ENCODE results near the gene TRMT2B. TPM values are rescaled to one million over a fixed set of nuclear protein-coding genes. Genes with fewer than 3 reads are reported as not detected.

Gene TRMT2B
- total RNA-seq, 1 experiment from 2014 or later: 13.7 TPM

GRCh38 chrX:101062176-101062575, 10.3 kb upstream of the TRMT2B start:
- Histone ChIP-seq H3K79me2 (ENCODE audit: insufficient read depth, low read length) (no peaks in the 10 kb centered on the region), H3K9me3 (ENCODE audit: control insufficient read depth, low read depth, low read length) (peaks cover 8% of the 10 kb centered on the region), H2BK20ac (ENCODE audit: low read depth, low read length, poor library complexity, severe bottlenecking) (no peak overlapping the region), H2BK12ac (ENCODE audit: insufficient read length, low read depth, low read length) (no peak overlapping the region), H2AK5ac (ENCODE audit: insufficient read length, low read length) (no peak overlapping the region), H3K14ac (ENCODE audit: insufficient read depth, low read length) (no peak overlapping the region), H3K23me2 (ENCODE audit: insufficient read length, low read depth, low read length, poor library complexity, severe bottlenecking) (no peaks in the 10 kb centered on the region), H3K18ac (ENCODE audit: insufficient read length, low read depth, low read length) (no peak overlapping the region), H3K79me1 (ENCODE audit: insufficient read depth, low read depth, low read length, poor library complexity, severe bottlenecking) (no peaks in the 10 kb centered on the region), H4K91ac (ENCODE audit: insufficient read length, low read depth, low read length) (no peak overlapping the region), H3K27ac (ENCODE audit: insufficient read length, low read depth, low read length) (no peak overlapping the region), H3T11ph (ENCODE audit: low read length) (no peak overlapping the region), H3K27me3 (ENCODE audit: insufficient read depth, low read length) (no peaks in the 10 kb centered on the region), H3K4me1 (ENCODE audit: insufficient read depth, low read length) (no peaks in the 10 kb centered on the region), H4K20me1 (ENCODE audit: control insufficient read depth, insufficient read depth, insufficient read length) (no peaks in the 10 kb centered on the region), H2AFZ (ENCODE audit: low read length) (no peak overlapping the region), H3K4ac (ENCODE audit: low read depth, low read length) (no peak overlapping the region), H3K56ac (ENCODE audit: insufficient read length, low read depth, low read length) (no peak overlapping the region), H3K9ac (ENCODE audit: extremely low read depth, insufficient read length, low read length) (no peak overlapping the region), H2BK120ac (ENCODE audit: low read depth, low read length, poor library complexity, severe bottlenecking) (no peak overlapping the region), H4K5ac (ENCODE audit: insufficient read length, low read depth, low read length) (no peak overlapping the region), H4K8ac (replicated peaks; ENCODE audit: insufficient read length, low read depth, low read length) (no peak overlapping the region), H2BK15ac (ENCODE audit: low read depth, low read length) (no peak overlapping the region), H3K4me2 (ENCODE audit: insufficient read depth, insufficient read length, low read length) (no peak overlapping the region), H3K23ac (ENCODE audit: insufficient read length, low read depth, low read length) (no peak overlapping the region), H2BK5ac (ENCODE audit: insufficient read length, low read length) (no peak overlapping the region)
- Mint-ChIP-seq H3K27me3 (ENCODE audit: low read depth) (peaks cover 2% of the 10 kb centered on the region; the same call in 1 of the 2 replicates), H3K4me1 (peaks cover 5 to 7% of the 10 kb centered on the region in 2 experiments; a peak in 2 of 4 replicates), H3K4me3 (no peak overlapping the region), H3K36me3 (ENCODE audit: insufficient read depth in 1 of 3, low read depth in 3 of 3) (peaks cover 0 to 5% (median 2%) of the 10 kb centered on the region in 3 experiments; a peak in 3 of 7 replicates), H3K9me3 (peaks cover 62 to 68% of the 10 kb centered on the region in 2 experiments), H3K27ac (no peak overlapping the region)
- no peak for TF ChIP-seq CTCF (conservative IDR thresholded peaks at IDR 0.05)
- DNase-seq: no peak

All from H9 (cell line).